Peyer's patch (tissue), 4 donors: ENCODE measurements around the gene CHSY1.

Experiments used
- POLR2A ChIP-seq, 2 donors: fragments of 450-650 bp; IDR thresholded peaks; one replicate each; pipeline ENCODE4 v1.5.1; 2017; ENCODE audit warnings: antibody characterized with exemption in 2 of 2, mild to moderate bottlenecking in 2 of 2, moderate library complexity in 2 of 2
- TF ChIP-seq, protein P1 (sequence below), 6 experiments: fragments of 450-650 bp in 4 of 6; fragments of 200-600 bp in 2 of 6; sonication (generic) in 1 of 6; IDR thresholded peaks; one replicate each; pipeline ENCODE4 v1.5.1; 2017 to 2019; ENCODE audit warnings: antibody characterized with exemption in 6 of 6, mild to moderate bottlenecking in 3 of 6, moderate library complexity in 1 of 6

- TF ChIP-seq, protein P1, sequence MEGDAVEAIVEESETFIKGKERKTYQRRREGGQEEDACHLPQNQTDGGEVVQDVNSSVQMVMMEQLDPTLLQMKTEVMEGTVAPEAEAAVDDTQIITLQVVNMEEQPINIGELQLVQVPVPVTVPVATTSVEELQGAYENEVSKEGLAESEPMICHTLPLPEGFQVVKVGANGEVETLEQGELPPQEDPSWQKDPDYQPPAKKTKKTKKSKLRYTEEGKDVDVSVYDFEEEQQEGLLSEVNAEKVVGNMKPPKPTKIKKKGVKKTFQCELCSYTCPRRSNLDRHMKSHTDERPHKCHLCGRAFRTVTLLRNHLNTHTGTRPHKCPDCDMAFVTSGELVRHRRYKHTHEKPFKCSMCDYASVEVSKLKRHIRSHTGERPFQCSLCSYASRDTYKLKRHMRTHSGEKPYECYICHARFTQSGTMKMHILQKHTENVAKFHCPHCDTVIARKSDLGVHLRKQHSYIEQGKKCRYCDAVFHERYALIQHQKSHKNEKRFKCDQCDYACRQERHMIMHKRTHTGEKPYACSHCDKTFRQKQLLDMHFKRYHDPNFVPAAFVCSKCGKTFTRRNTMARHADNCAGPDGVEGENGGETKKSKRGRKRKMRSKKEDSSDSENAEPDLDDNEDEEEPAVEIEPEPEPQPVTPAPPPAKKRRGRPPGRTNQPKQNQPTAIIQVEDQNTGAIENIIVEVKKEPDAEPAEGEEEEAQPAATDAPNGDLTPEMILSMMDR (IDR thresholded peaks at IDR 0.05), result no peak
- TF ChIP-seq POLR2A (IDR thresholded peaks at IDR 0.05), result no peak
Measured at GRCh38 chr15:101254157-101255050, 2.6 kb upstream of the CHSY1 start.
